Heart left ventricle (tissue), 16 donors: ENCODE results near the gene PALD1. TPM values are rescaled to one million over a fixed set of nuclear protein-coding genes. Genes with fewer than 3 reads are reported as not detected.

Experiments
- ATAC-seq, 4 donors: fragments of 200-7000 bp; cut with Tn5 transposase; one replicate each; pipeline ENCODE4 v1.9.1; 2020 to 2022; ENCODE audit warnings: moderate library complexity in 4 of 4, mild to moderate bottlenecking in 3 of 4, moderate number of reproducible peaks in 1 of 4
- DNase-seq, 5 donors: peaks; one replicate each; pipeline ENCODE4 v3.0.0-alpha.2; 2020
- H3K27ac ChIP-seq, 12 donors: fragments of 200-600 bp; sonication (generic) in 4 of 12; one replicate each; pipeline versions ENCODE4 v1.5.0 to v1.8.0; 2016 to 2022; ENCODE audit warnings: mild to moderate bottlenecking in 2 of 12
- H3K27me3 ChIP-seq, 9 donors: fragments of 200-600 bp; sonication (generic) in 2 of 9; one replicate each; pipeline versions ENCODE4 v1.5.1 to v1.8.0; 2016 to 2022; ENCODE audit warnings: mild to moderate bottlenecking in 3 of 9
- H3K36me3 ChIP-seq, 9 donors: fragments of 200-600 bp; sonication (generic) in 2 of 9; one replicate each; pipeline versions ENCODE4 v1.5.0 to v1.8.0; 2018 to 2022; ENCODE audit warnings: mild to moderate bottlenecking in 2 of 9
- H3K4me1 ChIP-seq, 12 donors: fragments of 200-600 bp; sonication (generic) in 4 of 12; one replicate each; pipeline versions ENCODE4 v1.5.0 to v1.8.0; 2016 to 2022; ENCODE audit warnings: mild to moderate bottlenecking in 3 of 12
- H3K4me3 ChIP-seq, 12 donors: fragments of 200-600 bp; sonication (generic) in 4 of 12; one replicate each; pipeline versions ENCODE4 v1.5.0 to v1.8.0; 2017 to 2022; ENCODE audit warnings: mild to moderate bottlenecking in 9 of 12, moderate library complexity in 4 of 12
- H3K9me3 ChIP-seq, 12 donors: fragments of 200-600 bp; sonication (generic) in 4 of 12; one replicate each; pipeline versions ENCODE4 v1.5.0 to v1.8.0; 2016 to 2022; ENCODE audit warnings: mild to moderate bottlenecking in 1 of 12
- POLR2A ChIP-seq, 2 donors: fragments of 450-650 bp; IDR thresholded peaks; one replicate each; pipeline ENCODE4 v1.6.1; 2017; ENCODE audit warnings: antibody characterized with exemption in 2 of 2, mild to moderate bottlenecking in 2 of 2, moderate library complexity in 2 of 2
- WGBS, 4 donors: extraction: QIAGEN DNeasy Blood & Tissue Kit in 2 of 4; methylation state at CpG; one replicate each; pipeline versions ENCODE4 v1.1.5 to v1.1.7; 2013 to 2018; 5-methylcytosine and 5-hydroxymethylcytosine counted together
- intact Hi-C, 10 donors: fragments of 100-400 bp; cut with DNase I; formaldehyde crosslinking; loops; one replicate each; pipeline versions ENCODE4 v1.11.1 to v1.14.2; 2022
- polyA plus RNA-seq, 2 donors: library from polyadenylated mRNA; stranded (reverse); fragments of 200-250 nt; gene quantifications; one replicate each; pipeline ENCODE4 v1.2.3, GENCODE V29; 2013
- total RNA-seq, 9 donors: library from RNA; depleted of rRNA in 2 of 9; stranded (reverse); fragments of >200 nt in 2 of 9; fragmentation: NEBNext Ultra II Directional in 3 of 9; extraction: Animal tissue kit (Norgen Biotek cat#: 25700) in 3 of 9; gene quantifications; one replicate each; pipeline versions ENCODE4 v1.1.0 to v1.2.4, GENCODE V29; 2016 to 2023
- TF ChIP-seq, protein P1 (sequence below), 12 donors: fragments of 200-600 bp; sonication (generic) in 4 of 12; IDR thresholded peaks; one replicate each; pipeline versions ENCODE4 v1.5.0 to v1.8.0; 2018 to 2022; ENCODE audit warnings: antibody characterized with exemption in 12 of 12, mild to moderate bottlenecking in 5 of 12
- donor health status: ischemic (EF 13 %, LVEDD 7.1; RV severe dilation, severe dysfunction).
- donor health status: healthy with polysubstance abuse.
- donor health status: DM: no; HTN: yes; CAD: no.
- donor health status: DM: no; HTN: no; CAD: no.
- donor health status: ischemic (EF 25% LVEDD 6.9; RV normal size, moderate dysfunction).
- donor health status: ischemic (EF 25% LVEDD 5.7; RV mildly dilated, moderate dysfunction).
- donor health status: healthy.
- donor health status: DM: yes; HTN: yes; CAD: no.
- donor health status: ischemic (EF 35%, LVEDD 5.7; RV mildly dilated, moderate dysfunction).
- donor health status: nonischemic (EF 11% LVEDD 7.7; RV severe dilation, severe dysfunction).
- donor health status: DM: yes; HTN: yes; CAD: no.
- donor health status: PGD.
- donor health status: ischemic (EF 29% LVEDD 5.4; RV normal size, mild dysfunction).
- donor health status: nonischemic (EF 23%, LVEDD 6.1; RV moderate dilation, normal function).

Gene PALD1
- total and polyA plus RNA-seq, 11 donors: 2.7 to 12.3 (median 5.5) TPM

DNA sequence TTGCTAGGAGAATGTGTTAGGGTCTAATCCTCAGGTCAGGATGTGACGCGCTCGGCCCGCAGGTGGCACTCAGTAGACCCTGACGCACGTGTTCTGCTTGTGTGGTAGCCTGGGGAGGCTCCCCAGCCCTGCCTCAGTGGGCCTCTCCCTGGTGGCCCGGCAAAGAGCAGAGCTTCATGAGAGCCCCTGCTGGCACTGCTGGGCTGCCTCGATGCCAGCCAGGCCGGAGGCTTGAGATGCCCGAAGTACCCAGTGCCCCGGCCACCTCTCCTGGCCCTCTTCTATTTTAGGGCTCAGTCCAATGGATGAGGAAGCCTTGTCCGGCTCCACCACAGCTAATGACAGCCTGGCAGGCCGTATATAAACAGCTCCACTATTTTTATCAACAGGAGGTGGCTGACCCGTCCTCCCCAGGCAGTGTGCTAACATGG is 82.0 kb downstream of the PALD1 start:
- ATAC-seq (peak; percentile 56 to 74 (median 70)), DNase-seq (peak in 2 of 5 donors; percentile 43 to 72)
- WGBS, 4 donors: 57 to 65% (median 60%) methylated on average over 9 to 14 of the region's 14 CpGs
- no peak for TF ChIP-seq POLR2A (IDR thresholded peaks at IDR 0.05)
- TF ChIP-seq, protein P1, sequence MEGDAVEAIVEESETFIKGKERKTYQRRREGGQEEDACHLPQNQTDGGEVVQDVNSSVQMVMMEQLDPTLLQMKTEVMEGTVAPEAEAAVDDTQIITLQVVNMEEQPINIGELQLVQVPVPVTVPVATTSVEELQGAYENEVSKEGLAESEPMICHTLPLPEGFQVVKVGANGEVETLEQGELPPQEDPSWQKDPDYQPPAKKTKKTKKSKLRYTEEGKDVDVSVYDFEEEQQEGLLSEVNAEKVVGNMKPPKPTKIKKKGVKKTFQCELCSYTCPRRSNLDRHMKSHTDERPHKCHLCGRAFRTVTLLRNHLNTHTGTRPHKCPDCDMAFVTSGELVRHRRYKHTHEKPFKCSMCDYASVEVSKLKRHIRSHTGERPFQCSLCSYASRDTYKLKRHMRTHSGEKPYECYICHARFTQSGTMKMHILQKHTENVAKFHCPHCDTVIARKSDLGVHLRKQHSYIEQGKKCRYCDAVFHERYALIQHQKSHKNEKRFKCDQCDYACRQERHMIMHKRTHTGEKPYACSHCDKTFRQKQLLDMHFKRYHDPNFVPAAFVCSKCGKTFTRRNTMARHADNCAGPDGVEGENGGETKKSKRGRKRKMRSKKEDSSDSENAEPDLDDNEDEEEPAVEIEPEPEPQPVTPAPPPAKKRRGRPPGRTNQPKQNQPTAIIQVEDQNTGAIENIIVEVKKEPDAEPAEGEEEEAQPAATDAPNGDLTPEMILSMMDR (IDR thresholded peaks at IDR 0.05): no peak
- no peak overlapping the region for H3K4me3 ChIP-seq
- peaks cover 0 to 12% (median 0%) of the 10 kb centered on the region in 9 donors for H3K36me3 ChIP-seq
- intact Hi-C loops: loop anchor here in 2 of 10 donors (5.0 kb wide), 1 partner anchor 112 kb away; the partner anchor contains the start of gene ADAMTS14 (in 2 of the 2)
- H3K27me3 ChIP-seq: no peaks in the 10 kb centered on the region
- no peaks in the 10 kb centered on the region for H3K9me3 ChIP-seq
- peaks cover 0 to 56% (median 40%) of the 10 kb centered on the region in 12 donors for H3K4me1 ChIP-seq
- H3K27ac ChIP-seq: peak overlapping the region in 9 of 12 donors; percentile 4 to 72 (median 54)

DNA sequence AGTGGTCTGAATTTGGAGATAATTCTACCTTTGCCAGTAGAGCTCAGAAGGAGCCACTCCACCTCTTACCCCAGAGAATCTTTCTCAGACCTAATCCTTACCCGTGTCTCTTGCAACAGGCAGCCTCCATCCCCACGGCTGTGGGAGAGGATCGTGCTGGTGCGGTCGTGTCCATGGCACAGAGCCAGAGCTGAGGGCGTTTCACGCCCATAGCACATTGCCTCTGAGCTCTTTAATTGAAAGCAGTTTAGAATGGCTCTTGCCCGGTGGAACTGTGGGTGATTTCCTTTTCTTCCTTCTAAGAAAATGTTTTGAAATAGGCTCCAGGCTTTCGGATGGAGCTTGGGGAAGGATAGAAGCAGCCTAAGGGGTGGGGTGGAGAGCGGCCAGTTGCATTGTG is 82.5 kb downstream of the PALD1 start:
- TF ChIP-seq, protein P1 (IDR thresholded peaks at IDR 0.05): no peak
- no peak for TF ChIP-seq POLR2A (IDR thresholded peaks at IDR 0.05)
- Histone ChIP-seq H3K36me3 (peaks cover 0 to 12% (median 0%) of the 10 kb centered on the region in 9 donors), H3K4me3 (no peak overlapping the region), H3K4me1 (peaks cover 0 to 60% (median 41%) of the 10 kb centered on the region in 12 donors), H3K9me3 (no peaks in the 10 kb centered on the region), H3K27ac (peak overlapping the region in 8 of 12 donors; percentile 4 to 72 (median 60)), H3K27me3 (no peaks in the 10 kb centered on the region)
- 33 to 50% (median 36%) methylated on average over 10 of the region's 10 CpGs for WGBS, 4 donors
- DNase-seq (peak in 2 of 5 donors; percentile 46 to 49), ATAC-seq (peak in 1 of 4 donors; percentile 1)
- intact Hi-C loops: loop anchor here in 2 of 10 donors (5.0 kb wide), 1 partner anchor 111 kb away; the partner anchor contains the start of gene ADAMTS14 (in 2 of the 2)

DNA sequence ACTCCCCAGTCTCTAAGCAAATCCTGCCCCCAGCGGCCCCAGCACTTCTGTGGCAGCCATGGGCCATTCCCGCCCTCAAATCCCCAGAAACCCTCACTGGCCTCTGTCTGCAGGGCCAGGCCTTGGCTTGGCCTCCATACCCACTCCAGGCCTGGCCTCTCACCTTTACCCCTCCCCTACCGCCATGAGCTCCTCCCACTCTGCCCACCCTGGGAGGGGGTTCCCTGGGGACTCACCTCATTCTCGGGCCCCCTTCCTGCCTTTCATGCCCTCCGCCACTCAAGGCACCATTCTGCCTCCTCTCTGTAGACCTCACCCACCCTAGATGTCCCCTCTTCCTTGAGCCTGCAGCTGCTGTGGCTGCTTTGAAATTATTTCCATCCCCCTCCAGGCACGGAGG is 83.0 kb downstream of the PALD1 start:
- Histone ChIP-seq H3K36me3 (peaks cover 0 to 12% (median 0%) of the 10 kb centered on the region in 9 donors), H3K4me3 (no peak overlapping the region), H3K9me3 (no peaks in the 10 kb centered on the region), H3K27me3 (no peaks in the 10 kb centered on the region), H3K4me1 (peaks cover 0 to 61% (median 41%) of the 10 kb centered on the region in 12 donors), H3K27ac (no peak overlapping the region)
- DNase-seq (peak in 2 of 5 donors; percentile 15 to 25), ATAC-seq (no peak)
- intact Hi-C loops: loop anchor here in 2 of 10 donors (5.0 kb wide), 1 partner anchor 111 kb away; the partner anchor contains the start of gene ADAMTS14 (in 2 of the 2)
- 86 to 93% (median 87%) methylated on average over 6 of the region's 6 CpGs for WGBS, 4 donors
- TF ChIP-seq, protein P1 (IDR thresholded peaks at IDR 0.05): no peak
- no peak for TF ChIP-seq POLR2A (IDR thresholded peaks at IDR 0.05)

DNA sequence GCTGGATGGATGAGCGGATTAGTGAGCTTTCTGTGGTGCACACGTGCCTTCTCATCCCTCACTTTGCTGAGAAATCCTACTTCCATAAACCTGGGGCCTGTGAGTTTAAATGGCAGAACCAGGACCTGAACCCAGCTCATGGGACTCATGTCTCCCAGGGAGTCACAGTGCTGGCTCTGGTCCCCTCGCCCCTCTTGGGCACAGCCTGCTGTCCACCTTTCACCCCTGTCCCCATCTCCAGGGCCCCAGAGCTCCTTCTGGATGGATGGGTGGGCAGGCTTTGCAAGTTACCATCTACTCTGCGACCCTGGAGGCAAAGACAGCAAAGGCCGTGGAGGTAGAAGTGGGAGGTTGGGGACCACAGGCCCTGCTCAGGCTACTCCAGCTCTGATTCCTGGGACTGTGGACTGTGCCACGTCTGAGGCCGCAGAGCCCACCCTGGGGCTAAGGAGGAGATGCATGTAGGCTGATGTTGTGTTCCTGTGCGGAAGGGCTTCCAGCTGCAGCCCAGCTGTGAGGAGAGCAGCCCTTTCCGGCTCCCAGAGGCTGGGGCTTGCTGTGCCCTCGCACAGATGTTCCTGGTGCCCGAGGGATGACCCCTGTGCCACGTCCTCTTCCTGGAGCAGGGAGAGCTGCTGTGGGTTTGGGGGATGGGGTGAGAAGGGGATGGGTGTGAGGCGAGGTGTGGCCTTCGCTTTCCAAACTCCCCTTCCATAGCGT is 83.6 kb downstream of the PALD1 start:
- no peak for ATAC-seq
- H3K4me1 ChIP-seq: peaks cover 0 to 61% (median 41%) of the 10 kb centered on the region in 12 donors
- H3K4me3 ChIP-seq: no peak overlapping the region
- H3K36me3 ChIP-seq: peaks cover 0 to 12% (median 0%) of the 10 kb centered on the region in 9 donors
- no peak overlapping the region for H3K27ac ChIP-seq
- H3K27me3 ChIP-seq: no peaks in the 10 kb centered on the region
- TF ChIP-seq, protein P1 (IDR thresholded peaks at IDR 0.05): no peak
- TF ChIP-seq POLR2A (IDR thresholded peaks at IDR 0.05): no peak
- intact Hi-C loops: loop anchor here in 2 of 10 donors (5.0 kb wide), 1 partner anchor 110 kb away; the partner anchor contains the start of gene ADAMTS14 (in 2 of the 2)
- 78 to 87% (median 85%) methylated on average over 12 to 15 of the region's 15 CpGs for WGBS, 4 donors
- no peaks in the 10 kb centered on the region for H3K9me3 ChIP-seq
- DNase-seq: peak in 1 of 5 donors; percentile 27
